Measurements from ENCODE around the gene BUB1B. TPM values are rescaled to one million over a fixed set of nuclear protein-coding genes. Genes with fewer than 3 reads are reported as not detected.
A peak's percentile ranks its signal among the peaks of the same experiment; 100 is the strongest.

BUB1B gene
- total and polyA plus RNA-seq, 9 of the 15 experiments (the other 6 are each of a cell fraction or from before 2014, with no cell fraction given) = 28.7 to 113 (median 82.2) TPM

- FAIRE-seq (no peak), DNase-seq (ENCODE audit: extremely low read depth in 1 of 4, low spot score in 3 of 4) (peak in 1 of 4 experiments; percentile 29), ATAC-seq (no peak)
- no peak overlapping the region for H3K27ac ChIP-seq (ENCODE audit: extremely low read depth, low read depth, low read length)
- peaks cover 11 to 26% of the 10 kb centered on the region in 2 experiments for H3K4me1 ChIP-seq (replicated peaks in 1 of 2; ENCODE audit: control insufficient read depth in 2 of 2, insufficient read depth in 2 of 2, low read length in 2 of 2)
- H3K36me3 ChIP-seq (ENCODE audit: control insufficient read depth, insufficient read depth, low read length) = no peaks in the 10 kb centered on the region
- TF ChIP-seq FOXP4 (CRISPR knock-in tag; IDR thresholded peaks at IDR 0.05; ENCODE audit: borderline replicate concordance) = no peak
- TF ChIP-seq TFAP4 (CRISPR knock-in tag; IDR thresholded peaks at IDR 0.05; ENCODE audit: borderline replicate concordance) = peak; percentile 35; the same call in 1 of the 2 replicates
- H3K9me1 ChIP-seq (ENCODE audit: control insufficient read depth, insufficient read depth, low read length) = peaks cover 4% of the 10 kb centered on the region
- H3K4me2 ChIP-seq (ENCODE audit: insufficient read depth, low read length) = no peak overlapping the region; the same call in 1 of the 2 replicates
- in situ Hi-C loops (cut with MboI) = no loop called here
- peaks cover 0 to 3% of the 10 kb centered on the region in 2 experiments; a peak in 1 of 5 replicates for H3K27me3 ChIP-seq (ENCODE audit: control insufficient read depth in 2 of 2, insufficient read depth in 2 of 2, low read length in 2 of 2)
- no peaks in the 10 kb centered on the region for H3K79me2 ChIP-seq (ENCODE audit: control insufficient read depth, insufficient read depth, low read length)
- ChIA-PET POLR2A (interaction anchor here (0.6 to 1.5 kb wide), 8 partner anchors 10 to 47 kb away, joined by 3 to 4 read pairs (median 3); no protein-coding TSS in a partner anchor), CTCF (ENCODE audit: low intra/inter-chr PET ratio) (interaction anchor here (1.9 kb wide), 1 partner anchor 11 kb away, joined by 5 read pairs; no protein-coding TSS in a partner anchor)
- 24% methylated on average over 11 of the region's 16 CpGs for WGBS (ENCODE audit: insufficient coverage, low coverage, missing lambda C conversion rate)
- H3K9me3 ChIP-seq (replicated peaks; ENCODE audit: control insufficient read depth, insufficient read depth, low read depth, low read length) = no peaks in the 10 kb centered on the region
- BruUV-seq (replicated peaks) = no TSS peak
- intact Hi-C loops (cut with micrococcal nuclease) = no loop called here
- H3K9ac ChIP-seq (ENCODE audit: insufficient read depth in 1 of 2, low read depth in 2 of 2, low read length in 2 of 2) = 0 out of 4 replicates have a peak overlapping the region, but pooled peaks of 1 of the 2 experiments have one; percentile 6
- H3K4me3 ChIP-seq = no peak overlapping the region
- no peaks in the 10 kb centered on the region for H4K20me1 ChIP-seq (replicated peaks; ENCODE audit: control insufficient read depth, insufficient read depth, low read length)
- no peak overlapping the region for H2AFZ ChIP-seq (ENCODE audit: low read depth, low read length)
These were observed 103.7 kb downstream of the BUB1B start for GRCh38 chr15:40264321-40265153.

Measured in K562 (cell line).